Stomach (tissue), 4 donors: Measurements from ENCODE around the gene PIAS1.

ENCODE experiments used
- EP300 ChIP-seq: sonication (generic); formaldehyde crosslinking; IDR thresholded peaks from one replicate; pipeline ENCODE4 v1.6.1; 2017; ENCODE audit warnings: antibody characterized with exemption
- POLR2A ChIP-seq, 4 donors: fragments of 450-650 bp; IDR thresholded peaks; one replicate each; pipeline ENCODE4 v1.6.1; 2016; ENCODE audit warnings: antibody characterized with exemption in 4 of 4, control low read depth in 2 of 4, mild to moderate bottlenecking in 1 of 4, moderate library complexity in 1 of 4
- TF ChIP-seq, protein P1 (sequence below), 7 experiments: fragments of 450-650 bp in 4 of 7; fragments of 200-600 bp in 3 of 7; sonication (generic) in 3 of 7; IDR thresholded peaks; one replicate each; pipeline ENCODE4 v1.5.1; 2016 to 2019; ENCODE audit warnings: antibody characterized with exemption in 7 of 7, control low read depth in 2 of 7, mild to moderate bottlenecking in 1 of 7

DNA sequence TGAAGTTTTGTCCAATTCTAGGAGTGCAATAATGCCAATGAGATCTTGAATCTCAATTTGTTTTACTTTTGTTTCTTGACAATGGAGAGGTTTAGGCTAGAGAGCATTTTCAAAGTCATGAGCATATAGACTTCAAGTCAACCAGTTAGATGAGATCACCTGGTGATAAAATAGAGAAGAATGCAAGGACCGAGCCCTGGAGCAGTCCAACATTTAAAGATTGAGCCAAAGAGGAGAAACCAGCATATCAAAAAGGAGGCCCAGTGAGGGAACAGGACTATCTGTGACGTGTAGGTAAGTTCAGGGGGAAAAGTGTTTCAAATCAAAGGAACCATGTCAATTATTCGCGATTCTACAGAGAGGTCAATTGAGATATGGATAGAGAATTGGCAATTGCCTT is 1.7 kb upstream of the PIAS1 start:
- TF ChIP-seq EP300 (no peak), POLR2A (IDR thresholded peaks at IDR 0.05) (no peak)
- TF ChIP-seq, protein P1, sequence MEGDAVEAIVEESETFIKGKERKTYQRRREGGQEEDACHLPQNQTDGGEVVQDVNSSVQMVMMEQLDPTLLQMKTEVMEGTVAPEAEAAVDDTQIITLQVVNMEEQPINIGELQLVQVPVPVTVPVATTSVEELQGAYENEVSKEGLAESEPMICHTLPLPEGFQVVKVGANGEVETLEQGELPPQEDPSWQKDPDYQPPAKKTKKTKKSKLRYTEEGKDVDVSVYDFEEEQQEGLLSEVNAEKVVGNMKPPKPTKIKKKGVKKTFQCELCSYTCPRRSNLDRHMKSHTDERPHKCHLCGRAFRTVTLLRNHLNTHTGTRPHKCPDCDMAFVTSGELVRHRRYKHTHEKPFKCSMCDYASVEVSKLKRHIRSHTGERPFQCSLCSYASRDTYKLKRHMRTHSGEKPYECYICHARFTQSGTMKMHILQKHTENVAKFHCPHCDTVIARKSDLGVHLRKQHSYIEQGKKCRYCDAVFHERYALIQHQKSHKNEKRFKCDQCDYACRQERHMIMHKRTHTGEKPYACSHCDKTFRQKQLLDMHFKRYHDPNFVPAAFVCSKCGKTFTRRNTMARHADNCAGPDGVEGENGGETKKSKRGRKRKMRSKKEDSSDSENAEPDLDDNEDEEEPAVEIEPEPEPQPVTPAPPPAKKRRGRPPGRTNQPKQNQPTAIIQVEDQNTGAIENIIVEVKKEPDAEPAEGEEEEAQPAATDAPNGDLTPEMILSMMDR (IDR thresholded peaks at IDR 0.05): no peak
